K562 (cell line): ENCODE results near the gene MAD1L1. TPM values are rescaled to one million over a fixed set of nuclear protein-coding genes. Genes with fewer than 3 reads are reported as not detected.

Experiments
- ATAC-seq: fragments of 200-7000 bp; cut with Tn5 transposase; 3 replicates; pipeline ENCODE4 v1.9.1; 2020; ENCODE audit warnings: moderate library complexity
- BruUV-seq: library from RNA; stranded (reverse); fragments of 400-500 nt; replicated peaks from 2 replicates; lab custom pipeline; 2021; lab: Mats Ljungman, UMichigan
- CTCF ChIA-PET: fragments of 300-600 bp; formaldehyde crosslinking; extraction: SDS; loops from one replicate; lab custom pipeline; 2021; ENCODE audit warnings: low intra/inter-chr PET ratio; lab: Yijun Ruan, JAX
- POLR2A ChIA-PET: fragments of 300-600, 350-650 bp; sonication (Branson Sonifier 250); formaldehyde crosslinking; extraction: SDS; loops from one replicate; lab custom pipeline; 2021; ENCODE audit warnings: antibody characterized with exemption, inconsistent platforms; lab: Yijun Ruan, JAX
- DNase-seq, 4 experiments: peaks; one replicate each; pipeline versions ENCODE4 v3.0.0 to v3.0.0-alpha.2; 2011 to 2018; ENCODE audit warnings: low spot score in 3 of 4, mixed read lengths in 3 of 4; ENCODE audit errors: extremely low read depth in 1 of 4
- FAIRE-seq: peaks from 2 replicates; lab custom pipeline; 2011; peaks lifted over from hg19 to GRCh38; lab: Jason Lieb, UNC
- H2AFZ ChIP-seq: 2 replicates; pipeline ENCODE4 v1.6.0; 2011; ENCODE audit warnings: low read depth, low read length, control low read depth, inconsistent platforms
- H3K27ac ChIP-seq: fragments of 200-600 bp; 3 replicates; pipeline ENCODE4 v1.8.0; 2011; ENCODE audit warnings: low read depth, mild to moderate bottlenecking, control low read depth, inconsistent platforms, low read length, moderate library complexity, mixed read lengths; ENCODE audit errors: extremely low read depth
- H3K27me3 ChIP-seq, 2 experiments: fragments of 300-600 bp in 1 of 2; 2 replicates in 1 of 2; 3 replicates in 1 of 2; pipeline versions ENCODE4 v1.6.0 to v1.8.0; 2011; ENCODE audit warnings: inconsistent platforms in 2 of 2, low read length in 2 of 2, mild to moderate bottlenecking in 1 of 2, mixed read lengths in 1 of 2, moderate library complexity in 1 of 2; ENCODE audit not compliant: control insufficient read depth in 2 of 2, insufficient read depth in 2 of 2
- H3K36me3 ChIP-seq: fragments of 300-600 bp; 3 replicates; pipeline ENCODE4 v1.8.0; 2011; ENCODE audit warnings: mild to moderate bottlenecking, low read length, inconsistent platforms; ENCODE audit not compliant: control insufficient read depth, insufficient read depth
- H3K4me1 ChIP-seq, 2 experiments: fragments of 200-600 bp in 1 of 2; replicated peaks in 1 of 2; 2 replicates in 1 of 2; 3 replicates in 1 of 2; pipeline versions ENCODE4 v1.5.1 to v1.8.0; 2011; ENCODE audit warnings: inconsistent platforms in 2 of 2, low read length in 2 of 2, mild to moderate bottlenecking in 1 of 2, mixed read lengths in 1 of 2, moderate library complexity in 1 of 2; ENCODE audit not compliant: control insufficient read depth in 2 of 2, insufficient read depth in 2 of 2
- H3K4me2 ChIP-seq: 2 replicates; pipeline ENCODE4 v1.6.1; 2011; ENCODE audit warnings: low read length, control low read depth, inconsistent platforms, mixed read lengths; ENCODE audit not compliant: insufficient read depth
- H3K4me3 ChIP-seq: fragments of 200-600 bp; sonication (generic), shearing (Covaris generic); 2 replicates; pipeline ENCODE4 v1.5.1; 2016; ENCODE audit warnings: control low read depth, inconsistent platforms
- H3K79me2 ChIP-seq: fragments of 200-600 bp; 3 replicates; pipeline ENCODE4 v1.8.0; 2011; ENCODE audit warnings: low read length, inconsistent platforms; ENCODE audit not compliant: control insufficient read depth, insufficient read depth
- H3K9ac ChIP-seq, 2 experiments: 2 replicates each; pipeline versions ENCODE4 v1.6.0 to v1.6.1; 2011; ENCODE audit warnings: low read depth in 2 of 2, low read length in 2 of 2, control low read depth in 1 of 2, inconsistent platforms in 1 of 2, mild to moderate bottlenecking in 1 of 2, mixed read lengths in 1 of 2; ENCODE audit not compliant: insufficient read depth in 1 of 2
- H3K9me1 ChIP-seq: one replicate; pipeline ENCODE4 v1.6.0; 2011; ENCODE audit warnings: inconsistent platforms, mild to moderate bottlenecking, low read length, moderate library complexity; ENCODE audit not compliant: control insufficient read depth, insufficient read depth
- H3K9me3 ChIP-seq: replicated peaks from 2 replicates; pipeline ENCODE4 v1.5.1; 2011; ENCODE audit warnings: low read depth, low read length, inconsistent platforms; ENCODE audit not compliant: control insufficient read depth, insufficient read depth
- H4K20me1 ChIP-seq: replicated peaks from 2 replicates; pipeline ENCODE4 v1.6.1; 2011; ENCODE audit warnings: low read length, inconsistent platforms, mixed read lengths; ENCODE audit not compliant: control insufficient read depth, insufficient read depth
- ARHGAP35 ChIP-seq: fragments of 450-650 bp; IDR thresholded peaks from 2 replicates; pipeline ENCODE4 v1.6.1; 2018; ENCODE audit not compliant: partially characterized antibody
- ATF1 ChIP-seq, 2 experiments: fragments of 450-650 bp in 1 of 2; IDR thresholded peaks; 2 replicates each; pipeline ENCODE4 v1.6.1; 2016; ENCODE audit warnings: missing compliant biosample characterization in 1 of 2, missing genetic modification characterization in 1 of 2
- GTF3C2 ChIP-seq: IDR thresholded peaks from 3 replicates; pipeline ENCODE4 v1.6.1; 2011; ENCODE audit warnings: borderline replicate concordance, mild to moderate bottlenecking, moderate library complexity; ENCODE audit not compliant: insufficient read length; ENCODE audit errors: extremely low read depth
- MLX ChIP-seq, 2 experiments: fragments of 450-650 bp in 1 of 2; sonication (generic) in 1 of 2; formaldehyde crosslinking; conservative IDR thresholded peaks; 2 replicates each; pipeline versions ENCODE4 v1.4.0 to v1.8.1; 2020 to 2022; ENCODE audit warnings: mild to moderate bottlenecking in 1 of 2, missing genetic modification reagents in 1 of 2
- POLR2G ChIP-seq: fragments of 200-400 bp; formaldehyde crosslinking; IDR thresholded peaks from 2 replicates; pipeline ENCODE4 v1.6.1; 2017; ENCODE audit warnings: low read depth, mild to moderate bottlenecking, antibody characterized with exemption, low read length, moderate library complexity
- SMAD4 ChIP-seq: fragments of 250-450 bp; sonication (Bioruptor Pico); conservative IDR thresholded peaks from 2 replicates; pipeline ENCODE4 v1.8.0; 2021; ENCODE audit warnings: inconsistent platforms, mild to moderate bottlenecking, moderate library complexity
- ZNF311 ChIP-seq: fragments of 250-450 bp; sonication (Bioruptor Pico); IDR thresholded peaks from 2 replicates; pipeline ENCODE4 v1.4.0; 2020; ENCODE audit warnings: mild to moderate bottlenecking, moderate library complexity
- ZNF384 ChIP-seq: IDR thresholded peaks from 2 replicates; pipeline ENCODE4 v1.6.1; 2012; ENCODE audit warnings: low read depth, low read length, improper control_type of control experiment
- ZNF407 ChIP-seq: fragments of 450-650 bp; IDR thresholded peaks from 2 replicates; pipeline ENCODE4 v1.6.1; 2016; ENCODE audit warnings: low read depth
- WGBS: fragments of 100-300 bp; shearing (Covaris generic); methylation state at CpG from one replicate; pipeline ENCODE4 v1.1.6; 2016; ENCODE audit warnings: low coverage, mixed read lengths; ENCODE audit not compliant: insufficient coverage; ENCODE audit errors: missing lambda C conversion rate; 5-methylcytosine and 5-hydroxymethylcytosine counted together
- in situ Hi-C: fragments of 300-500 bp; cut with MboI; formaldehyde crosslinking; loops from 4 replicates; pipeline ENCODE4 v1.15.0; 2018; ENCODE audit warnings: inconsistent platforms, mixed read lengths
- intact Hi-C: fragments of 100-400 bp; cut with micrococcal nuclease; formaldehyde crosslinking; loops from 2 replicates; pipeline ENCODE4 v1.14.2; 2022
- polyA plus RNA-seq, 8 experiments: library from polyadenylated mRNA; depleted of rRNA in 4 of 8; stranded (reverse) in 5 of 8; unstranded in 3 of 8; fragments of >200 nt; fragmentation: Nextera tagmentation in 2 of 8; fragmentation: Illumina TruSeq in 1 of 8; extraction: Ambion mirVana in 2 of 8; extraction: Trizol in 1 of 8; gene quantifications; 2 replicates each; pipeline versions ENCODE4 v1.2.1 to v1.2.3, GENCODE V29; 2011 to 2014; ENCODE audit warnings: inconsistent platforms in 1 of 8, missing spikeins in 1 of 8
- total RNA-seq, 7 experiments: library from RNA; depleted of rRNA in 6 of 7; stranded (reverse); fragments of >200 nt in 6 of 7; fragmentation: Illumina TruSeq in 2 of 7; extraction: Trizol in 2 of 7; gene quantifications; 2 replicates each; pipeline versions ENCODE4 v1.2.1 to v1.2.3, GENCODE V29; 2011 to 2021; ENCODE audit warnings: low replicate concordance in 1 of 7

The MAD1L1 gene
- total and polyA plus RNA-seq, 9 of the 15 experiments (the other 6 are each of a cell fraction or from before 2014, with no cell fraction given) = 1.7 to 89.7 (median 18.0) TPM

GRCh38 chr7:1882451-1882850 is 350.3 kb downstream of the MAD1L1 start:
- H2AFZ ChIP-seq = peak overlapping the region; percentile 35; the same call in 1 of the 2 replicates
- in situ Hi-C loops (no loop called here), intact Hi-C loops (no loop called here)
- ATAC-seq (peak; percentile 60), DNase-seq (peak; percentile 38 to 58 (median 46)), FAIRE-seq (no peak)
- H3K27ac ChIP-seq = peak overlapping the region; percentile 55
- no peaks in the 10 kb centered on the region for H3K27me3 ChIP-seq
- peak overlapping the region; percentile 55 to 86 for H3K9ac ChIP-seq
- peak overlapping the region; percentile 24; the same call in 1 of the 2 replicates for H3K4me2 ChIP-seq
- H3K4me1 ChIP-seq = peaks cover 30 to 55% of the 10 kb centered on the region in 2 experiments
- ChIA-PET CTCF (no interaction called here), POLR2A (interaction anchor here (0.7 to 2.1 kb wide), 6 partner anchors 9 to 473 kb away, joined by 3 to 9 read pairs (median 4); no protein-coding TSS in a partner anchor)
- H4K20me1 ChIP-seq = no peaks in the 10 kb centered on the region
- no peaks in the 10 kb centered on the region for H3K9me1 ChIP-seq
- BruUV-seq = no TSS peak
- H3K36me3 ChIP-seq = peaks cover 5% of the 10 kb centered on the region; the same call in 2 of the 3 replicates
- peaks cover 15% of the 10 kb centered on the region; the same call in 1 of the 3 replicates for H3K79me2 ChIP-seq
- H3K4me3 ChIP-seq = no peak overlapping the region
- WGBS = 22% methylated on average over 7 of the region's 13 CpGs
- peaks cover 6% of the 10 kb centered on the region for H3K9me3 ChIP-seq
- no peak for TF ChIP-seq GTF3C2
- no peak for TF ChIP-seq ATF1 (CRISPR knock-in tag; IDR thresholded peaks at IDR 0.05)
- no peak for TF ChIP-seq ATF1 (tag; IDR thresholded peaks at IDR 0.05)
- peak; percentile 84 for TF ChIP-seq ZNF311
- no peak for TF ChIP-seq MLX (CRISPR knock-in tag; conservative IDR thresholded peaks at IDR 0.05)
- TF ChIP-seq ARHGAP35 = no peak
- no peak for TF ChIP-seq ZNF407
- peak; percentile 10; the same call in 1 of the 2 replicates for TF ChIP-seq SMAD4 (CRISPR knock-in tag)
- TF ChIP-seq POLR2G = 0 out of 2 replicates have a peak, but pooled peaks have one; percentile 25
- TF ChIP-seq ZNF384 = no peak
